C1 segment of cervical spinal cord (tissue), 14 donors: ENCODE measurements around the gene CDK11B.
A peak's percentile ranks its signal among the peaks of the same experiment; 100 is the strongest.
"Not testable (repeated sequence)": the region's sequence is repeated elsewhere in the genome, so short reads cannot be mapped to it uniquely, and the experiment has no call there.

Experiments
- DNase-seq, 14 donors: peaks; one replicate each; lab custom pipeline; 2025; lab: John Stamatoyannopoulos, UW

CDK11B gene

DNA sequence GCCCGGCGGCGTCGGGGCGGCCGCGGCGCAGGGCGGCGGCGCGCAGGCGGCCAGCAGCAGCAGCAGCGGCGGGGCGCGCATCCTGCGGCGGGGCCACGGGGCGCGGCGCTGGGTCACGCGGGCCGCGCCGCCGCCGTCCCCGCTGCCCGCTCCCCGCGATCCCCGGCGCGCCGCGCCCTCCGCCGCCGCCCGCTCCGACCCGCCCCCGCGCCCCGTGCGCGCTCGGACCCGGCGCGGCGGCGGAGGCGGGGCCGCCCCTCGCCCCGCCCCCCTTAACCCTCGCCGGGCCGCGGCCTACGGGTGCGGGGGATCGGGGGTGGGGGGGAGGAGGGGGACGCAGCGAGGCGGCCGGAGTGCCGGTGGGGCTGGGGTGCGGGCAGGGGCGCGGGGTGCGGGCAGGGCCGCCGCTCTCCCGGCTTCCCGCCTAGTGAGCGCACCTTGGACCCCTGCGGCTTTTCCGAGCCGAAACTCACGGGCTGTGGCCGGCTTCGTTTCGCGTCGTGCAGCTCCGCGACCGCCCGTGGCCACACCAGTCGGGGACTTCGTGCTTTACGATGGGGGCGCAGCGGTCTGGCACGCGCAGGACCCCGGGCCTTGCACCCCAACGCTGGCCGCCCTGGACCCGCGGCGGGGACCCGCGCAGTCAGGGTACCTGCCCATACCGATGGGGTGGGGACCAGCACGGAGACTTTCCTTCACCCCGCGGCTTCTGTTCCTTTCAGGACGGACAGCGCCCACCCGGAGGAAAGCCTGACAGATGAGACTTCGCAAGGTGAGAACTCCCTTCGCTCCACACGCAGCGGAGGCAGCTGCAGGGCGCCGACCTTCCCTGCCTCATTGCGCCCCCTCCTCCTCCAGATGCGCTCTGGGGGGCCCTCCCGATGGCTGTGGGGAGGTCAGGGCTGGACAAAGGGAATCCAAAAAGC, 58.6 kb downstream of the CDK11B start, which contains the start of gene FNDC10:
Gene FNDC10 (minus strand): TSS at position 201 of the 926 bp plus-strand sequence. CDS start 120 bp downstream, at position 81.
- no peak for DNase-seq

- peak in 1 of 14 donors; percentile 17 for DNase-seq
Measured at GRCh38 chr1:1599030-1599934, 59.5 kb downstream of the CDK11B start.

DNA sequence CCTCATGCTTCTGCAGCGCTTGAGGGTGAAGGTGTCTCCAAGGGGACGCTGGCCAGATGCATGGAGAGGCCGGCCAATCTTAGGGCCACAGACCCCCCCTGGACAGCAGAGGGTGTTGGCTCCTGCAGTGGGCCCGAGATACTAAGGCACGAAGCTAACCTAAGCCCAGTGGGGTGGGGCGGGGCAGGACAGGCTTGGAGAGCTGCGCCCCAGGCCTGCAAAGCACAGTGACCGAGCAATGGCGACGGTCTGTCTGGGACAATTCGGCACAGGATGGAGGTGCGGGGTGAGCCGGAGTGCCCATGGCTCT, 60.1 kb downstream of the CDK11B start:
- DNase-seq, result no peak

DNA sequence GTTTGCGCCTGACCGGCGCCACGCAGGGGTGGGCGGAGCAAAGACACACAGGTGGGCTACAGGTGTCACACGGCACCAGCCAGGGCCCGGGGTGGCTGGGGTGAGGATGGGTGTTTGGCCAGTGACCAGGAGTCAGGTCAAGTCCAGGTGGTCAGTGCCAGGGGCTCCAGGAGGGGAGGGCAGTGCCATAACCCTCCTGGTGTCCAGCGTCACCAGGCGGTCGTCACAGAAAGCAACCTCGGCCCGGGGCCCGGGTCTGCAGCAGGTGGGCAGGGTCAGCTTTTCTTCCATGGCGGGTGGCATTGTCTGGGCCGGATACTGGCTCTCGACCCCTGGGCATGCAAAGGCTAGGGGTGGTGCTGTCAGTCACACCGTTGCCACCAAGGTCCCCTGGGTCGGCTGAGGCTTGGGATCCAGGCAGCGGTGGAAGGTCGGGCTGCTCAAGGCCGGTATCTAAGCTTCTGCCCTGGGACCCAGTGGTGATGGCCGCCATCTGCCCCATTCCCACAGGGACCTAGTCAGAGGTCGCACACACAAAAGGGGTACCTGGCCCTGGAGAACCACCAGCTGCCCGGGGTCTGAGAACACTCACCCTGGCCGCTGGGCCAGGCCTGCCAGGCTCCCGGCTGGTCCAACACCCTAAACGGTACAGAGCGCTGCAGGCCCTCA, 60.6 kb downstream of the CDK11B start:
- no peak for DNase-seq

GRCh38 chr1:1597275-1597930, 61.4 kb downstream of the CDK11B start:
- DNase-seq, result no peak

DNA sequence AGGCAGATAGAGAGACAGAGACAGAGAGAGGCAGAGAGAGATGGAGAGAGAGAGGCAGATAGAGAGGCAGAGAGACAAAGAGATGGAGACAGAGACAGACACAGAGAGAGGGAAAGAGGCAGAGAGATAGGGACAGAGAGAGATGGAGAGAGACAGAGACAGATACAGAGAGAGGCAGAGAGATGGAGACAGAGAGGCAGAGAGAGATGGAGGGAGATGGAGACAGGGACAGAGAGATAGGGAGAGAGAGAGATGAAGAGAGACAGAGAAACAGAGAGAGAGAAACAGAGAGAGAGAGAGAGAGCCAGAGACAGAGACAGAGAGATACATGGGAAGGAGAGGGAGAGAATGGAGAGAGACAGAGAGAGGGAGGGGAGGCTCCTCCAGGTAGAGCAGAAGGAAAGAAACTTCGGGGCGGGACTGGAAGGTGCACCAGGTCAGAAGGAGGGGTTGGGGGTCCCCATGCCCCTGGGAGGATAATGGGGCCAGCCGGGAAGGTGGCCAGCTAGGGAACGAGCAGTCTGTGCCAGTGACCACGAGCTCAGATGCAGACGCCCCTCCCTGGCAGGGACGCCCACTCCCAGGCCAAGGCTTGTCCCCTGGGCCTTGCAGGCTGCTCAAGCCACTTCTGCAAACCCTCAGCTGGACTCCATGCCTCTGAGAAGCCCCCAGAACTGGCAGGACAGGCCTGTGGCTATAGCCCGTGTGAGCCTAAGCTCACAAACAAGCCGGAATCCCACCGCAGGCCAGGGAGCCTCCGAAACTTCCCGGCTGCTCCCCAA, 62.1 kb downstream of the CDK11B start:
- DNase-seq, result no peak

DNA sequence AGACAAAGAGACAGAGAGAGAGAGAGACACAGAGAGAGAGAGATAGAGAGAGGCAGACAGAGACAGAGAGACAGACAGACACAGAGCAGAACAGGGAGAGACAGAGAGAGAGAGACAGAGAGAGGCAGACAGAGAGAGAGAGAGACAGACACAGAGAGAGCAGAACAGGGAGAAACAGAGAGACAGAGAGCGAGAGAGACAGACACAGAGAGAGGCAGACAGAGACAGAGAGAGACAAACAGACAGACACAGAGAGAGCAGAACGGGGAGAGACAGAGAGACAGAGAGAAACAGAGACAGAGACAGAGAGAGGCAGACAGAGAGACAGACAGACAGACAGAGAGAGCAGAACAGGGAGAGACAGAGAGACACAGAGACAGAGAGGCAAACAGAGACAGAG, 63.5 kb downstream of the CDK11B start:
- DNase-seq, result not testable (repeated sequence)

- no peak for DNase-seq
Measured at GRCh38 chr1:1594602-1595260, 64.1 kb downstream of the CDK11B start.

DNA sequence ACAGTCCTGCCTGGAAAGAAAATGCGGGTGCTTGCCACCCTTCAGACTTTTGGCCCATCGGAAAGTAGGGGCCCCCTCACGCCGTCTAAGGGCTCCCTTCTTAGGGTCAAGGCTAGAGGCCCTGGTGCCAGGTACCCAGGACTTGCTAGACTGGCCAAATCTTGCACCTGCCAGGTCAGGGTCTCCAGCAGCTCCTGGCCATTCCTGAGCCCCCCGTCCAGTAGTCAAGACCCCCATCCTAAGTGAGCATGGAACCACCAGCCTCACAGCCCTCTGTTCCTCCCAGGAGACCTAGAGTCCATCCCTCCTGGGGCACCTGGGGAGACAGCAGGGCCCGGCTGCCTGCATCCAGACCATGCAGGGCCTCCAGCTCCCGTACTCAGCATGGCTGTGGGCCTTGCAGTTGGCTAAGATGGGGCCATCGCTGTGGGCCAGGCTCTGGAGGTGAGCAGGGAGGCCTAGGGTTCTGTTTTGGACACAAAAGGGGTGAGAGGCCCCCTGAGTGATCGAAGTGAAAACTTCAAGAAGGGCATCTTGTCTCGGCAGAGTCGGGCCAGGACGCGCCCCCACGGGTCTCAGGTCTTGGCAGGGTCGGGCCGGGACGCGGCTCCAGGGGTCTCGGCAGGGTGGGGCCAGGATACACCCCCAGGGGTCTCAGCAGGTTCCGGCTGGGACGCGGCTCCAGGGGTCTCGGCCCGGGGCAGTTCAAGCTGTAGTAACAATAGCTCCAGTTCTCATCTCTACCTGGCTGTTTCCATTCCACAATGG, 64.8 kb downstream of the CDK11B start:
- no peak for DNase-seq

DNA sequence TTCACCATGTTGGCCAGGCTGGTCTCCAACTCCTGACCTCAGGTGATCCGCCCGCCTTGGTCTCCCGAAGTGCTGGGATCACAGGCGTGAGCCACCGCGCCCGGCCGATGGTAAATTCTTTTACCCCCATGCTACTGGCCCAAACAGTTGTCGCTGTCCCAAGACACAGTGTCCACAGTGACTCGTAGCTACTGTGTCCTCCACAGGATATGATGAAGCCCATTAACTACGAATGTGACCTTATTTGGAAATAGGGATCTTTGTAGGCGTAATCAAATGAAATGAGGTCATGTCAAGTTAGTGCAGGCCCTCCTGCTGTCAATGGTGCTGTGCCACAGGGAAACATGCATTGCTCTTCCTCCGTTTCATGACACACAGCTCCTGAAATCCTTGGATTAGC, 67.4 kb downstream of the CDK11B start:
- DNase-seq, result no peak
